NCI-H2107 treated with DMSO at 0.1 percent for 48 hours (cell line): Measurements from ENCODE around the gene PIP5K1B.
"Not testable (repeated sequence)": the region's sequence is repeated elsewhere in the genome, so short reads cannot be mapped to it uniquely, and the experiment has no call there.

ENCODE experiments used
- DNase-seq: peaks from one replicate; lab custom pipeline; 2025; ENCODE audit not compliant: unreplicated experiment; lab: John Stamatoyannopoulos, UW

The PIP5K1B gene

DNA sequence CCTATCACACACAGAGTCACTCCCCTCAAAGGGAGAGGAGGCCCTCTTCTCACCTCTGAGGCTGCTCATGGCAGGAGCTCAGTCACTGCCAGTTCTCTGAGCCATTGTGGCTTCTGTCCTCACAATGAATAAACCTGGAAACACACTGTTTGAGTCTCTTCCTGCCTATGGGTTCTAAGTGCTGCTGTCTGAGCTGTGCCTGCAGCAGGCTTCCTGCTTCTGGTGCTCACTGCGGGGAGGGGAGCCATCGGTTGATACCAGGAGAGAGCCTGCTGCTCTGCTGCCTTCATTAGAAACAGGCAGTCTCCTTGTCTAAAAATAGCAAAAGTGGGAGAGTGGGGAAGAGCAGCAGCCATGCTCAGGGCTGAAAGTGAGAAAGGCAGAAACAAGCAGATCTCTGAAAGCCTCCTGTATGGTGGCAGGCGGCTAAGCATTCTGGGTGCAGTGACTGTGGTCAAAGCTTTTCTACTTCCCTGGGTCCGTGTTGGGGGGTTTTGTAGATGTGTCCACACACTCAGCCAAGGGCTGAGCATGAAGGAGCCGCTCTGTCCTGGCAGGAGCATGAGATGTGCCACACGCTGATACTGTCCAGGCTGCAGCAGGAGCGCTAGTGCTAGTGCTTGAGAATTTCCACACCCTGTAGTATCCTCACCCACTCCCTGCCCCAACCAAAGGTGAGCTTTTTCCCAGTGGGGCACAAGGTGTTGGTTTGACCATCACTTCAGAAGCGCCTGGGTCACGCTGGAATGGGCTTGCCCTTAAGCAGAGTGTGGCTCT is 274.7 kb downstream of the PIP5K1B start:
- DNase-seq = no peak

DNA sequence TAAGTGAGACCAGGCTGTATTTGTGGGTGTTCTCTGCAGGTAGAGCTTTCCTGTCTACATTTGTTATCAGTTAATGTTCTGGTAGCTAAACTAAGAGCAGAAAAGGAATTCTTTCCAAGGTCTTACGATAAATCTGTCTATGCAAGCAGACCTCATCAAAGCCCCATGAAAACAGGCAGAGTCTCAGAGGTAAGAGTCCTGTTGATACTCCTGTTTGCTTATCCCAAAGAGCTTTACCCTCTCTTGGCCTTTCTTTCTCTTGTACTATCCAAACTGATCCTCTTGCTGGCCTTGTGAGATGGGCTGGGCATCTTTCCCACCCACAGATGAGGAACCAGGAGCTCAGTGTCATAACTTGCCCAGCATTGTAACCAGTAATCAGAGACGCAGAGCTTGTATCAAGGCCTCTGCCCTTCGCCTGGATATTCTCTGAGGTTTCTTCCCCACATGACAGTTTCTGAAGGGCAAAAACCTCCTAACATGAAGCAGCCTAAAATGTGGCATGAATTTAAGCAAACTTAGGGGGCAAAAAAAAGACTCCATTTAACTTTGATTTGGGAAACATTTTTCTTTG is 275.4 kb downstream of the PIP5K1B start:
- no peak for DNase-seq

DNA sequence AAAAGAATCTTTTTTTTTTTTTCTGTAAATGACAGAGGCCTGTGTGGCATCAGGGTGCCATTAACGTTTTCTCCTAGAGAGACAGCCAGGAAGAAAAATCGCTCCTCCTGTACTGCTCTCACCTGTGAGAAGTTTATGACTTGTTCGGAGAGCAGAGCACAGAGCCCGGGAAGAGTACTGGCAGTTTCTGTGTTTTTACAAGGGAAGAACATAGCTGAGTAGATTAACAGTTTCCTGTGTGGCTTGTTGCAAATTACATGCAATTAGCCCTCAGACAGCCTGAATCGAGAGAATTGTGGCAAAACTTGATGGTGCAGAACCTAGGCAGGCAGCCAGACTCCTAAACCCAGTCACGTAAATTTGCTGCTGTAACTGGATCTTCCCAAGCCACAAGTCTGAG is 276.7 kb downstream of the PIP5K1B start:
- peak; percentile 29 for DNase-seq

DNA sequence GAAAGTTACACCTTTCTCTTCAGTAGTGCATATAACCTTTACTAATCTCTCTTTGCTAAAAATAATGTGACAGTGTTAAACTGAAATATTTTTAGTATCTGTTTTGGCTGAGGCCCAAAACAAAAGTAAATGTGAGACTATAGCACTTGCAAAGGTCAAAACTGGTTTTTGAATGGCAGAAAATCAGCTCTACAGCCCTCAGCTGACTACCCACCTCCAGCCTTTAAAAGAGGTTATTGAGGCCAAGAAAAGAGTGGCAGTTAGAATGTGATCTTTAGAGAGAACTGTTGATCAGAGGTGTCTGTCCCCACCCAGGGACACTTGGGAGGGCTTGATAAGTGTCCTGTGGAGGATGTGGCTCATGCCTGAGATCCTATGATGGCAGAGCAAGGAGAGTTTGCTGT is 278.0 kb downstream of the PIP5K1B start:
- no peak for DNase-seq

DNA sequence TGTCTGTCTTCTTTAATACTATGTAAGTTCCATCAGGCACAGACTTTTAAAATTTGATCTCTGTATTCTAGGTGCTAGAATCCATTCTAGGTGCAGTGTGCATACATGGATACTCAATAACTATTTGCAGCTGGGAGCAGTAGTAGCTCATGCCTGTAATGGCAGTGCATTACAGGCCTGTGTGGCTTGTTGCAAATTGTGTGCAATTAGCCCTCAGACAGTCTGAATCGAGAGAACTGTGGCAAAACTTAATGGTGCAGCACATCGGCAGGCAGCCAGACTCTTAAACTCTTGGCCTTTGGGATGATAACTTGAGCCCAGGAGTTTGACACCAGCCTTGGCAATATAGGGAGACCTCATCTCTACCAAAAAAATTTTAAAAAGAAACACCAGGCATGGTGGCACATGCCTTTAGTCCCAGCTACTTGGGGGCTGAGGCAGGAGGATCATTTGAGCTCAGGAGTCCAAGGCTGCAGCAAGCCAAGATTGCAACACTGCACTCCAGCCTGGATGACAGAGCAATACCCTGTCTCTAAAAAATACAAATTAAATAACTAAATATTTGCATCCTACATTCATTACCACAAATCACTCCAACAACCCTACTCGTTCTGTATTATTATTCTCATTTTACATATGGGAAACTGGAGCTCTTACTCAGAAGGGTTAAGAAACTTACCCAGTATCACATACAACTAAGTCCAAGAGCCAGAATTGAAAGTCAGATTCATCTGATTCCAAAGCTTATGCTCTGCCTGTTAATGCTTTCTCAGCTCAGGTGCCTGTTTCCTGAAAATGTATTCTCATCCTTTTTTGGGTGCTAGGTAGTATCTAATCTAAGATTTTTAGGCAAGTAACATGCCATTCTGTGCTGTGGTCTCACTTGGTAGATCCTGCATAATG is 278.7 kb downstream of the PIP5K1B start:
- no peak for DNase-seq

DNA sequence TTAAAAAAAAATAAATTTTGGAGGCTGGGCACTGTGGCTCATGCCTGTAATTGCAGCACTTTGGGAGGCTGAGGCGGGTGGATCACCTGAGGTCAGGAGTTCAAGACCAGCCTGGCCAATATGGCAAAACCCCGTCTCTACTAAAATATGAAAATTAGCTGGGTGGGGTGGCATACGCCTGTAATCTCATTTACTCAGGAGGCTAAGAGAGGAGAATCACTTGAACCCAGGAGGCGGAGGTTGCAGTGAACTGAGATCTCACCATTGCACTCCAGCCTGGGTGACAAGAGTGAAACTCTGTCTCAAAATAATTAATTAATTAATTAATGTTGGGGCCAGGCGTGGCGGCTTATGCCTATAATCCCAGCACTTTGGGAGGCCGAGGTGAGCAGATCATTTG is 281.9 kb downstream of the PIP5K1B start:
- not testable (repeated sequence) for DNase-seq

DNA sequence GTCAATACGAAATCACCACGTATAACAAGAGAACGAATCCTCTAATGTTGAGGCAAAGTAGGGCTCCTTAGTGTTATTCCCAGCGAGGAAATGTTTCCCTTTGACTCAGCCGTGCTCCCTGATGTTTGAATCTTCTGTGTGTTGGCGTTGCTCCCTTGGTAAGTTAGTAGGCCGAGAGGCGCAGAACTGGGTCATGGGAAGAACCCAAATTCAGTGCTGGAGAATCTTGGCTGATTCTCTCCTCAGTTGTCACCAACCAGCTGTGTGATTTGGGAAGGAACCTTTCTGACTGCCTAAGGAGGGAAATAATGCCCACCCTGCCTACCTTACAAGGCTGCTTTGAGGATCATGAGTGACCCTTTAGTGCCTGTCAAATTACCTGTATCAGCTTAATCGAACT is 286.4 kb downstream of the PIP5K1B start:
- no peak for DNase-seq

DNA sequence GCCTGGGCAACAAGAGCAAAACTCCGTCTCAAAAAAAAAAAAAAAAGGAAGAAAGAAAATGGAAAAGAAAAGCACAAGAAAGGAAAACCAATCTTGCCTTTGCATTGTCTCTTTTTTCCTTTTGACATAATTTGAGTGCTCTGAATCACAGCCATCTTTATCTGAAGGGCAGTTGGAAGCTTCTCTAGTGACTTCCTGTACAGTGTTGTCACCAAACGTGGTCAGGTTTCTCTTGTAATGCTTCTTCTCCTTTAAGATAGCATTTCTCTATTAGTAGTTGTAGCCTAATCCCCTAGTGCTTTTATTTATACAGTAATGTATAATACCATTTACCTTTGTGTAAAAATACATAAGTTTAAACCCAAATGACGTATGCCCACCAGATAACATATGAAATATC is 290.7 kb downstream of the PIP5K1B start:
- no peak for DNase-seq

DNA sequence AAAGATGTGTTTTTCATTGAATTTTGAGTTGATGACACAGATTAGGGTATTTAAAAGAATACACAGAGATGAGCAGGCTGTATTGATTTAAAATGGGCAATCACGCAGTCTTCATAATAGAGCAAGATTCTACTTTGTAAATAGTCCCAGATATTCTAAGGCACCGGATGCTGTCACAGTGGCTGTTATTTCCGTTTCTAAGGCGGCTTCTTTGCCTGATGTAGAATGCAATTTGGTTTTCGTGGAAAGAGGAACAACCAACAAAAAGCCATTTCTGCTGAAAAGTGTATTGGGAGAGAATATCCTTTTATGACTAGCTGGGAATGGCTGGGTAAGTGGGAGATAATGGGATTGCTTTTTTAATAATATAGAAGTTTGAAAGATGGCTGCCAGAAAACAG is 291.4 kb downstream of the PIP5K1B start:
- no peak for DNase-seq

DNA sequence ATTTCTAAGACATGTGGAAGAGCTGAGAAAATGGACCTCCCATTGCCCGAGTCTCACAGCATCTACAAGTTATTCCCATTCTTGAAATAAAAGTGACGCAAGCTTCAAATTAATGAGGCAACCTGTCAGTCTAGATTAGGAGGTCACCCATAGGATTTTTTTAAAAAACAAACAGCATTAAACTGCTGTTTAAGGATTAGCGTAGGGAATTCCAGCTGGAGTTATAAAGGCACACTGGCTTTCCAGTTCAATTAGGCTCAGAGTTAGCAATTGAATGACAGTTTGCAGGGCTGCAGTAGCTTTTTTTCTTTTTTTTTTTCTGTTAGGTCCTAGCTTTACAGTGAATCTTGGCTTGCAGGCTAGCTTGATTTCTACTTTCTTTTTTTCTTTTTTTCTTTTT is 292.6 kb downstream of the PIP5K1B start:
- DNase-seq = no peak

DNA sequence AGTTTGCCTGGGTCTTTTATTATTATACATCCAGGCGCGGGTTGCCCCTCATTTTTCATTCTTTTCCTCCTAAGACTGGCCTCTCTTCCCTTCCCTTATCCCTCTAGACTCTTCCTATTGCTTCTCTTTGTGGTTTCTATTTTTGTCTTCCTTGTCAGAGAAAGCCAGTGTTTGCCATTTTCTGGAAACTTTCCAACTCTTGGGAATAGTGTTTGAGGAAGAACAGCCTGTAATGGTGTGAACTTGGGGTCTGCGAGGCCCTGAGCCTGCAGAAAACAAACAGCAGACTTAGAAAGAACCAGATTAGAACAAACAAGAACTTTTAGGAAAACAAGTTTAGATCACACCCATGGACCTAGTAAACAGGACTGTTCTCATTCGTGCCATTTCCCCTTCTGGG is 293.3 kb downstream of the PIP5K1B start:
- DNase-seq = no peak

DNA sequence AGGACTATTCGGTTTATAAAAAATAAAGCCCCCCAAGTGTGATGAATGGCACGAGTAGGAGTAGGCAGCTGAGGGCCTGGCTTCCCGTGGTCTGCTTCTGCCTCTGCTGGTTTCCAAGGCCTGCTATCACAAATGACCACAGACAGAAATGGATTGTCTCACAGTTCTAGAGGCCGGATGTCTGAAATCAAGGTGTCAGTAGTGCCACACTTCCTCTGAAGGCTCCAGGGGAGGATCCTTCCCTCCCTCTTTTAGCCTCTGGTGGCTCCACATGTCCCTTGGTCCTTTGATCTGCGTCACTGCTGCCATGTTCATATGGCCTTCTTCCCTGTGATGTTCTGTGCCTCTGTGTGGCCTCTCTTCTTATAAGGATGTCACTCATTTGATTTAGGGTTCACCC is 293.8 kb downstream of the PIP5K1B start:
- DNase-seq = no peak

DNA sequence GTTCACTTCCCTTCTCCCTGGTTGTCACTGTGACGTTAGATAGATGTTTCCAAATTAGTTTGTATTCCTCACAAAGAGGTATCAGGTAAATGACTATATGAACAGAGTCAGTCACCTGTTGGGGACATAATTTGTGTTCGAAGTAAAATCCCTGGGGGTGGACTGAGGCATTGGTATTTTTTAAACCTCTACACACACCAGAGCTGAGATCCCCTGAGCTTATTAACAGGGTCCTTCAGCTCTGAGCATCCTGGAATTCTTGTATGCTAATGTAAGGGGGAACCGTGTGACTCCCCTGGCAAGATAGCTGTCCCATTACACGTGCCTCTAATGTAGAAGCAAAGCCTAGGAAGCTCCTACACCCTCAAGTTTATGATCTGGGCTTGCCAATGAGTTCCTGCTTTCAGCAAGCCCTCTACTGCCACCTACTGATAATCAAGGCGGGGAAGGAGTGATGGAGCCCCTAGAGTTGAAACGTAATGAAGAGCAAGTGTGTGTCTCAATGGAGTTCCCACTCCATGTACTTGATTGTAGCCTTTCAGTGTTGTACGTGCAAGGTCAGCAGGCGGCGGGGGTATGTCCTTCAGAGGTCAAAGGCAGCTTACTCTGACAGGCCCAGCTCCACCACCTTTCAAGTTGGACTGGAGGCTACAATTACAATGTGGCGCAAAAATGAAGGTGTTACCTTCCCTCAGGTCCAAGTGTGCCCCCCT is 294.5 kb downstream of the PIP5K1B start:
- peak; percentile 47 for DNase-seq

DNA sequence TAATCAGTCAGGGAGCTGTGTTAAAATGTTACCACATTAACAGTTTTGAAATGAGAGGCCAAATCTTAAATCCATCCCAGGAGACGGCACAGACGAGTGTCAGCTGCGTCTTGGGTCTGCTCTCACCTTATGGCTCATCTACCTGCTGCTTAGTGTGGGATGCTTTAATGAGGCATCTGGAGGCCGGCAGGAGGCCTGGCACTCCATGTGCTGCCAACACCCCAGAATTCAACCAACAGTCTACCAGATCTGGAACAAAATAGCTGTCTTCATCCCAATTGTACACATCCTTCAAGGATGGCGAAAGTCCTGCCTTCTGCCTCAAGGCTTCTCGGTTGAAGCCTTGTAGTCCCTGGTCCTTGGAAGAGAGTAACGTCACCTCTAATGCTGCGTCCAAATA is 296.9 kb downstream of the PIP5K1B start:
- no peak for DNase-seq

DNA sequence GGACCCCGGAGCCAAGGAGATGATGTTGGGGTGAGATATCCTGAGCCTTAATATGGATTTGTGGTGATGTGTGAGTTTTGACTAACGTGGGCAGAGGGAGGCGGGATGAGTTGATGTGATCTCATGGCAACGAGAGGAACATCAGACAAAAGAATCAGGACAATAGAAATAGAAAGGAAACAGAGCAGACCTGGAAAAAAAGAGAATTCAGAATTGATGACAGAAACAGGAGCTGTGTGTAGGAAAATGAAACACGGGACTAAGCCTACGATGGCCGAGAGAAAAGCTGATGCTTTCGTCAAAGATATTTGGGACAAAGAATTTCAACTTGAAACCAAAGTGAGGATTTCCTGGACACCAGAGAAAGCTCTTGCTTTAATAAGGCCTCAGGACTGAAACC is 298.0 kb downstream of the PIP5K1B start:
- DNase-seq = no peak

DNA sequence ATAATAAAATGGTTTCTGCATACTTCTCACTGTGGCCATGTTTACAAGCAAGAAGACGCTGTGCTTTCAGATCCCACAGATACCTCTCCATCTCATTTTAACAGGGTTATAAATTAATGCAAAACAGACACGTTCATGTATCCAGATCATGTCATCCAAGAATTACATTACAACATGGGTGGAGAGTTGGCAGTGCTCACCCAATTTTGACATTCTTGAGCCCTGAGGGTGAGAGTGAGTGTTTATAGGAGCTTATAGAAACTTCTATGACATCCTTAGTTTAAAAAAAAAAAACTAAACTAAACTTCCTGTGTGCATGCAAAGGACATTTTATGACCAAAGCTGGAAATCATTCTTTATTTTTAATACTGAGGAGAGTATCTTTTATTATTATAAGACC is 299.8 kb downstream of the PIP5K1B start:
- no peak for DNase-seq

DNA sequence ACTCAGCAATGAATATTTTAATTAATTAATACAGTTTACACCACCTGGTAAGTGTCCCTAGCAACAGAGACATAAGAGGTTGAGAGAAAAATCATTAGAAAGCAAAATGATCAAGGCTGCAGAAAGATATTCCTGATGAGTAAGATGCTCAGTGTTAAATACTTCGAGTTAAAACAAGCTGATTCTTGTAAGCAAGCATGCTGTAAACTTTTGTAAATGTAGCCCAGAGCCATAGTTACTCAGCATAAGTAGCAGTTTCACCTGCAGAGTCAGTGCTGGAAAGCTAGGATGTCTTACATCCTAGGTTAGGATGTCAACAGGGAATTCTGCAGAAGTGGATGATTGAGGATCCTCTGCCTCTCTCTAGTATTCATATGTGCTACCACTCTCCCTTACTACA is 304.7 kb downstream of the PIP5K1B start:
- no peak for DNase-seq

DNA sequence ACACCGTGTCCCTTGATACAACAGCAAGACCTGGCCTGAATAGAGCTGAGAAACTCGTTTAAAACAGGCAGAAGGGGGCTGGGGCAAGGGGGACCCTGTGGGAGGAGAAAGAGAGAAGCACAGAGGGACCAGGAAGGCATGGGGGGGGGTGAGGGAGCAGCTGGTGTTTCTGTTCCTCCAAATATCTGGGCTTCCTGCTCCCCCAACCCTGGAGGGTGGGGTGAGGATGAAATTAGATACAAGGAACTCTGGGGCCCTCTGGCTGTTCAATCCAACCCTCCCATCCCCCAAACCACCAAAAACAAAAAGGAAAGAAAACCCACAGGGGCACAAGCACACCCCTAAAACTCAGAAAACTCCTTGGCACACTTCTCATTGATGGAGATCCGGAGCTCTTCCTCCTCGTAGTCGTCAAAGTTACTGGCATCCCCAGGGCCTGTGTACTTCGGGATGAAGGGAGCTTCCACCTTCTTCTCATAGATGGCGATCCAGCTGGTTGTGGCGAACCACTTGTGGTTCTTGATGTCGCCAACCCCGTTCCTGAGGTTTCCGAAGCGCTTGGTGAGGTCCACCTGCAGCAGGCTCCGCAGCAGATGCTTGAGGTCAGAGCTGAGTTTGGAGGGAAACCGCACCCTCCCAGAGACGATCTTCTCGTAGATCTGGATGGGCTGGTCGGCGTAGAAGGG is 307.8 kb downstream of the PIP5K1B start:
- DNase-seq = no peak

DNA sequence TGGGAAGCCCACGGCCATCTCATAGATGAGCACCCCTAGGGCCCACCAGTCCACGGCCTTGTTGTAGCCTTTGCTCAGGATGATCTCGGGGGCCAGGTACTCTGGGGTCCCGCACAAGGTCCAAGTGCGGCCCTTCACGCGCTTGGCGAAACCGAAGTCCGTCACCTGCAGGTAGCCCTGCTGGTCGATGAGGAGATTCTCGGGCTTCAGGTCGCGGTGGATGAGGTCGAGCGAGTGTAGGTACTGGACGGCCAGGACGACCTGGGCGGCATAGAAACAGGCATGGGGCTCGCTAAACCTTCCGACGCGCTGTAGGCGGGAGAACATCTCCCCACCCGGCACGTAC is 308.3 kb downstream of the PIP5K1B start:
- DNase-seq = no peak

DNA sequence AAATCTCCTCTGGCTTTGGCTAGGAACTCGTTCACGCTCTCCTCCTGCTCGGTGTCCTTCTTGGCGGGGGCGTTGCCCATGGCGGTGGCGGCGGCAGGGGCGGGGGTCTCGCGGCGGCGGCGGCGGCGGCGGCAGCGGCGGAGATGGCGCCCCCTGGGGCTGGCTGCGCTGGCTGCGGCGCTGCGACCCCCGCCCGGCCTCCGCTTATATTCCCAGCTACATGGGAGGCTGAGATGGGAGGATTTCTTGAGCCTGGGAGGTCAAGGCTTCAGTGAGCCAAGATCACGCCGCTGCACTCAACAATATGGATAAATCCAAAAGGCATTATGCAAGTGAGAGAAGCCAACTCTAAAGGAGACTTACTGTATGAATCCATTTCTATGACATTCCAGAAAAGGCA is 309.0 kb downstream of the PIP5K1B start, which contains the start of gene PRKACG:
Gene PRKACG (minus strand): TSS at position 101 of the 400 bp plus-strand sequence. CDS start 21 bp downstream, at position 80.
- no peak for DNase-seq
